ENCODE data around the gene ROR1. TPM values are rescaled to one million over a fixed set of nuclear protein-coding genes. Genes with fewer than 3 reads are reported as not detected.
A peak's percentile ranks its signal among the peaks of the same experiment; 100 is the strongest.

Gene ROR1
- total and polyA plus RNA-seq, 8 donors, result 1.4 to 37.3 (median 14.6) TPM

DNA sequence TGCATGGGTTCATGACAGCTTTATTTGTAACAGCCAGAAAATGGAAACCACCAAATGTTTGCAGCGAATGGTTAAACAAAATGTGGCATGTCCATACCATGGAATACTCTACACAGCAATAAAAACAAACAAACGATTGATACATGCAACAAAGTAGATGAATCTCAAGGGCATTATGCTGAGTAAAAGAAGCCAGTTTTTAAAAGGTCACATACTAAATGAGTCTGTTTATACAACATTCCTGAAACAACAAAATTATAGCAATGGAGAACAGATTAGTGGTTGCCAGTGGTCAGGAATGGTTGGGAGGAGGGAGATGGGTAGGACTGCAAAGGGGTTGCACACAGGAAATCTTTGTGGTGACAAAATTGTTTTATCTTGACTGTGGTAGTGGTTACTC, 227.2 kb downstream of the ROR1 start:
- intact Hi-C loops (cut with DNase I; ENCODE audit: low total_unique reads), result no loop called here
- 78 to 86% (median 80%) methylated on average over 2 of the region's 2 CpGs for WGBS, 5 donors
- TF ChIP-seq CTCF (IDR thresholded peaks at IDR 0.05) (no peak), POLR2AphosphoS5 (IDR thresholded peaks at IDR 0.05) (no peak), POLR2A (IDR thresholded peaks at IDR 0.05) (no peak), EP300 (IDR thresholded peaks at IDR 0.05) (no peak)

DNA sequence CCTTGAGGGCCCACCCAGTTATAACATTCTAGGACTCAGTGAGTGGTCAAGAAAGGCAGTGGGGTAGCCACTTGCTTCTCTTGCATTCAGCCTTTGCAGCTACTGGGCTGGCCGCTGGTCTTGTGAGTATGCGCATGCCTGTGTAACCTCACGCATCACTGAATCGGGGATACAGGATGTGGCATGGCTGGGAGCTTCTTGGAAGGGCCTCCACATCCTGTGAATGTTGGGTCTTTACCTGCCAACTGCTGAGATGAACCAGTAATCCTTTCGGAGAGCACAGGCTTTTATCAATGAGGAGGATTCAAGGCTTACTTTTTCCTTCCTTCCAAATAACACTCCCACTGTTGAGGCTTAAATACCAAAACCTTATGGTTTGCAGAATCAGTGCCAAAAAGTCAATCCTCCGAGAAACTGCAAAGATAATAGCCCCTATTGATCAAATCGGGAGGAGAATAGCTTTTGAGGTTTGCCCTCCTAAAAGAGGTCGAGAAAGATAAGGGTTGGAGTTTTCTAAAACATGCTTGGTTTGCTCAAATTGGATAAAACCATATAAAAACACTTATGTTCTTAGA, 230.7 kb downstream of the ROR1 start:
- H3K36me3 ChIP-seq, result no peaks in the 10 kb centered on the region
- TF ChIP-seq POLR2AphosphoS5 (IDR thresholded peaks at IDR 0.05) (no peak), POLR2A (IDR thresholded peaks at IDR 0.05) (no peak), CTCF (IDR thresholded peaks at IDR 0.05) (no peak), EP300 (IDR thresholded peaks at IDR 0.05) (no peak)
- no peak overlapping the region for H3K4me3 ChIP-seq
- 71 to 77% (median 71%) methylated on average over 8 of the region's 8 CpGs for WGBS, 5 donors
- no peak overlapping the region for H3K27ac ChIP-seq
- no peak for DNase-seq
- intact Hi-C loops (cut with DNase I; ENCODE audit: low total_unique reads), result no loop called here
- H3K27me3 ChIP-seq, result no peaks in the 10 kb centered on the region
- H3K9me3 ChIP-seq, result no peaks in the 10 kb centered on the region
- H3K4me1 ChIP-seq, result peaks cover 7 to 36% (median 17%) of the 10 kb centered on the region in 4 donors

More for the DNA sequence above, 227.2 kb downstream of the ROR1 start:
- no peaks in the 10 kb centered on the region for H3K9me3 ChIP-seq
- no peak overlapping the region for H3K4me3 ChIP-seq
- H3K4me1 ChIP-seq, result peaks cover 0 to 22% (median 6%) of the 10 kb centered on the region in 4 donors
- DNase-seq, result no peak
- no peak overlapping the region for H3K27ac ChIP-seq
- no peaks in the 10 kb centered on the region for H3K27me3 ChIP-seq
- H3K36me3 ChIP-seq, result no peaks in the 10 kb centered on the region

- Histone ChIP-seq H3K36me3 (no peaks in the 10 kb centered on the region), H3K9me3 (no peaks in the 10 kb centered on the region), H3K4me1 (peaks cover 7 to 30% (median 17%) of the 10 kb centered on the region in 4 donors), H3K27me3 (no peaks in the 10 kb centered on the region), H3K27ac (peak overlapping the region in 4 of 5 donors; percentile 49 to 78 (median 63)), H3K4me3 (no peak overlapping the region)
- no peak for DNase-seq
- TF ChIP-seq POLR2A (IDR thresholded peaks at IDR 0.05), result no peak
- no peak for TF ChIP-seq CTCF (IDR thresholded peaks at IDR 0.05)
- 30 to 48% (median 35%) methylated on average over 3 of the region's 3 CpGs for WGBS, 5 donors
- intact Hi-C loops (cut with DNase I; ENCODE audit: low total_unique reads), result no loop called here
These were observed 232.0 kb downstream of the ROR1 start for GRCh38 chr1:64005801-64006200.

- Histone ChIP-seq H3K27me3 (no peaks in the 10 kb centered on the region), H3K27ac (peak overlapping the region; percentile 20 to 78 (median 58)), H3K36me3 (no peaks in the 10 kb centered on the region), H3K4me1 (peaks cover 7 to 28% (median 17%) of the 10 kb centered on the region in 4 donors), H3K9me3 (no peaks in the 10 kb centered on the region), H3K4me3 (no peak overlapping the region)
- 24 to 43% (median 28%) methylated on average over 8 of the region's 8 CpGs for WGBS, 5 donors
- DNase-seq, result peak; percentile 72 to 79
- TF ChIP-seq POLR2A (IDR thresholded peaks at IDR 0.05), result no peak
- TF ChIP-seq EP300 (IDR thresholded peaks at IDR 0.05), result no peak
- TF ChIP-seq POLR2AphosphoS5 (IDR thresholded peaks at IDR 0.05), result peak; percentile 28 to 92 (median 88)
- TF ChIP-seq CTCF (IDR thresholded peaks at IDR 0.05), result no peak
- intact Hi-C loops (cut with DNase I; ENCODE audit: low total_unique reads), result no loop called here
These were observed 232.6 kb downstream of the ROR1 start for GRCh38 chr1:64006276-64007051.
